Ovary (tissue), 3 donors: ENCODE measurements around the gene GTF3C4.

Source experiments
- CTCF ChIP-seq, 3 donors: fragments of 450-650 bp in 2 of 3; fragments of 200-600 bp in 1 of 3; IDR thresholded peaks; one replicate each; pipeline versions ENCODE4 v1.5.1 to v1.8.0; 2016 to 2022; ENCODE audit warnings: antibody characterized with exemption in 3 of 3, mild to moderate bottlenecking in 1 of 3
- EP300 ChIP-seq: sonication (generic); formaldehyde crosslinking; IDR thresholded peaks from one replicate; pipeline ENCODE4 v1.6.1; 2017; ENCODE audit warnings: antibody characterized with exemption
- POLR2A ChIP-seq: fragments of 450-650 bp; IDR thresholded peaks from one replicate; pipeline ENCODE4 v1.6.1; 2017; ENCODE audit warnings: antibody characterized with exemption, mild to moderate bottlenecking, moderate library complexity
- donor health status: DM: no; HTN: no; CAD: no.

GRCh38 chr9:132723809-132724208, 53.5 kb downstream of the GTF3C4 start:
- TF ChIP-seq CTCF (IDR thresholded peaks at IDR 0.05) = no peak
- TF ChIP-seq EP300 = no peak
- TF ChIP-seq POLR2A = no peak
